SU-DHL-6 (cell line): Measurements from ENCODE around the gene PTP4A1.
"Not testable (repeated sequence)": the region's sequence is repeated elsewhere in the genome, so short reads cannot be mapped to it uniquely, and the experiment has no call there.

Source experiments
- H2AFZ ChIP-seq: fragments of 200-600 bp; sonication (generic); 2 replicates; pipeline ENCODE4 v1.6.1; 2014; ENCODE audit warnings: low read depth, mild to moderate bottlenecking, moderate library complexity, mixed read lengths, antibody characterized with exemption, low read length; ENCODE audit not compliant: severe bottlenecking
- H3F3A ChIP-seq: fragments of 200-600 bp; shearing (Covaris generic); 2 replicates; pipeline ENCODE4 v1.6.0; 2016; ENCODE audit warnings: antibody characterized with exemption, mild to moderate bottlenecking; ENCODE audit not compliant: insufficient read depth
- H3K27ac ChIP-seq: fragments of 200-600 bp; sonication (generic); 2 replicates; pipeline ENCODE4 v1.5.1; 2016; ENCODE audit warnings: low read depth, mild to moderate bottlenecking, low read length, moderate library complexity, mixed read lengths
- H3K27me3 ChIP-seq: fragments of 200-600 bp; sonication (generic), shearing (Covaris generic); 2 replicates; pipeline ENCODE4 v1.6.0; 2014; ENCODE audit warnings: mild to moderate bottlenecking, low read length
- H3K36me3 ChIP-seq: fragments of 200-600 bp; sonication (generic); 2 replicates; pipeline ENCODE4 v1.6.1; 2014; ENCODE audit warnings: mild to moderate bottlenecking, low read length, mixed read lengths
- H3K4me2 ChIP-seq: fragments of 300-600, 200-600 bp; shearing (Covaris generic), sonication (generic); 2 replicates; pipeline ENCODE4 v1.6.0; 2014; ENCODE audit warnings: low read length, low read depth, mild to moderate bottlenecking; ENCODE audit not compliant: poor library complexity, severe bottlenecking
- H3K4me3 ChIP-seq: fragments of 200-600 bp; sonication (generic); 2 replicates; pipeline ENCODE4 v1.5.1; 2014; ENCODE audit warnings: antibody characterized with exemption, low read length, mild to moderate bottlenecking, mixed read lengths; ENCODE audit not compliant: insufficient read depth, poor library complexity, severe bottlenecking
- H3K79me2 ChIP-seq: fragments of 200-600 bp; sonication (generic); 2 replicates; pipeline ENCODE4 v1.6.1; 2014; ENCODE audit warnings: mild to moderate bottlenecking, low read length, moderate library complexity; ENCODE audit not compliant: insufficient read depth
- H3K9ac ChIP-seq: fragments of 200-600 bp; sonication (generic); 2 replicates; pipeline ENCODE4 v1.7.0; 2014; ENCODE audit warnings: mild to moderate bottlenecking, low read length
- H3K9me2 ChIP-seq: fragments of 200-600 bp; sonication (generic); replicated peaks from 2 replicates; pipeline ENCODE4 v1.6.1; 2014; ENCODE audit warnings: low read length; ENCODE audit not compliant: insufficient read depth
- H3K9me3 ChIP-seq: fragments of 200-600 bp; sonication (generic); 2 replicates; pipeline ENCODE4 v1.6.1; 2014; ENCODE audit warnings: low read length, mixed read lengths; ENCODE audit not compliant: insufficient read depth
- H4K20me1 ChIP-seq: fragments of 200-600 bp; sonication (generic); 2 replicates; pipeline ENCODE4 v1.6.1; 2014; ENCODE audit warnings: low read depth, mild to moderate bottlenecking, antibody characterized with exemption, low read length, moderate library complexity, mixed read lengths
- CTCF ChIP-seq: fragments of 200-600 bp; sonication (generic); IDR thresholded peaks from one replicate; pipeline ENCODE4 v1.5.1; 2017; ENCODE audit warnings: antibody characterized with exemption, mild to moderate bottlenecking, low read length, moderate library complexity; ENCODE audit not compliant: insufficient read depth, poor library complexity, severe bottlenecking
- EZH2phosphoT487 ChIP-seq: fragments of 200-600 bp; sonication (generic), shearing (Covaris generic); conservative IDR thresholded peaks from 2 replicates; pipeline ENCODE4 v1.6.1; 2018; ENCODE audit warnings: mild to moderate bottlenecking, antibody characterized with exemption, low read length, moderate library complexity, mixed read lengths

Gene PTP4A1

GRCh38 chr6:63572044-63572746 is at the start of gene PTP4A1, which contains the start of gene LOC128125822:
TSS of gene PTP4A1 (plus strand) at chr6:63572480. CDS start at chr6:63576881, 4,401 bp downstream.
TSS of gene LOC128125822 (plus strand) at chr6:63572480.
- TF ChIP-seq CTCF (no peak), EZH2phosphoT487 (no peak)
- Histone ChIP-seq H3K27me3 (no peaks in the 10 kb centered on the region), H3K79me2 (peaks cover 46% of the 10 kb centered on the region), H2AFZ (peak within 1 kb of the TSS; percentile 89), H3K4me2 (peak within 1 kb of the TSS; percentile 86), H3K9me3 (no peaks in the 10 kb centered on the region), H3K9ac (peak within 1 kb of the TSS; percentile 99), H3K4me3 (peak within 1 kb of the TSS; percentile 94), H4K20me1 (peaks cover 28% of the 10 kb centered on the region), H3K27ac (peak within 1 kb of the TSS; percentile 85), H3K9me2 (no peaks in the 10 kb centered on the region), H3F3A (peaks cover 8% of the 10 kb centered on the region; the same call in 1 of the 2 replicates), H3K36me3 (peaks cover 11% of the 10 kb centered on the region)

- not testable (repeated sequence) for H3K9ac ChIP-seq, H3K79me2 ChIP-seq, H3K9me2 ChIP-seq, H3K36me3 ChIP-seq, H4K20me1 ChIP-seq, H3F3A ChIP-seq, H3K9me3 ChIP-seq, H3K4me2 ChIP-seq, H3K27ac ChIP-seq, H2AFZ ChIP-seq, H3K27me3 ChIP-seq, H3K4me3 ChIP-seq
Measured at GRCh38 chr6:63522911-63523287, 49.4 kb upstream of the PTP4A1 start.

GRCh38 chr6:63523630-63524029 is 48.6 kb upstream of the PTP4A1 start:
- Histone ChIP-seq H3K27ac (no peak overlapping the region), H3K9ac (no peak overlapping the region), H3K79me2 (no peaks in the 10 kb centered on the region), H3K27me3 (no peaks in the 10 kb centered on the region), H3K9me2 (no peaks in the 10 kb centered on the region), H3K4me3 (no peak overlapping the region), H4K20me1 (no peaks in the 10 kb centered on the region), H3K9me3 (no peaks in the 10 kb centered on the region), H3K36me3 (no peaks in the 10 kb centered on the region), H3K4me2 (no peak overlapping the region), H3F3A (no peaks in the 10 kb centered on the region), H2AFZ (no peak overlapping the region)
- TF ChIP-seq EZH2phosphoT487 (no peak), CTCF (no peak)

GRCh38 chr6:63525186-63525878 is 46.9 kb upstream of the PTP4A1 start:
- TF ChIP-seq CTCF (no peak), EZH2phosphoT487 (no peak)
- no peaks in the 10 kb centered on the region for H3K79me2 ChIP-seq
- H3K4me3 ChIP-seq, result no peak overlapping the region
- no peaks in the 10 kb centered on the region for H3K36me3 ChIP-seq
- H3K9me2 ChIP-seq, result no peaks in the 10 kb centered on the region
- H3K27ac ChIP-seq, result no peak overlapping the region
- no peaks in the 10 kb centered on the region for H3K9me3 ChIP-seq
- no peak overlapping the region for H2AFZ ChIP-seq
- no peak overlapping the region for H3K4me2 ChIP-seq
- H3K27me3 ChIP-seq, result no peaks in the 10 kb centered on the region
- H3F3A ChIP-seq, result no peaks in the 10 kb centered on the region
- H4K20me1 ChIP-seq, result no peaks in the 10 kb centered on the region
- no peak overlapping the region for H3K9ac ChIP-seq
